GM04503 (cell line): ENCODE results near the gene COPA.

ENCODE experiments used
- DNase-seq: peaks from one replicate; pipeline ENCODE4 v3.0.0-alpha.2; 2012; ENCODE audit warnings: low read depth

Gene COPA

DNA sequence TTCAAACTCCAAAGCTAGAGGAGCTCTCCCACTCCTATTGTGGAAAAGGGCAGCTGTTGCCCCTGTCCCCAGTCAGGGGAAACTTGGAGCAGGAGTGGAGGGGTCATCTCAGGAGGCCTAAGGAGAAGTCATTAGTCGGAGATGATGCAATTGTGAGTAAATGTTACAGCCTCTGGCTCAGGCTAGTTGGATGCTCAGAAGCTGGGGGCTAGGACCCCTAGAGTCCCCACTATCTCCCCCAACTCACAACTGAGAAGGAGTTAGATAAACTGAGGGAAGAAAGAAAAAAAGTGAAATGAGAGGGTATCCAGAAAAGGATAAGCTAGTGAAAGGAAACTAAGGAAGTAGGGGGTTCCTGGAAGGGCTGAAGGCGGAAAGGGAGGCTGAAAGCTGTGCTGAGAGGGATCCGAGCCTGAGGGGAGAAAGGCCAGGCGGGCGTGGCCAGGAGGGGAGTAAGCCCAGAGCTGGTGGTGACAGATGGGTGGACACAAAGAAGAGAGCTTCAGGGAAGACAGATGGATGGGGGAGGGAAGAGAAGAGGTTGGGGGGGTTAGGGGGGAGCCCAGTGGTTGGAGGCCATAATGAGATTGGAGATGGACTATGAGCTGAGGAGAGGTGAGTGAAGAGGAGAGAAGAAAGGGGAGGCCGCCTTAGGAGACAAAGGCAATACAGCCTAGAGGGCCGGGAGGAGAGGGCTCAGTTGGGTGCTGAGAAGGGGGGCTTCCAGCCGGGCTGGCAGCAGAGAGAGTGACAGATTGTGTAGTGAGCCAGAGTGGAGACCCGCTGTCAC, 19.3 kb upstream of the COPA start:
- no peak for DNase-seq

DNA sequence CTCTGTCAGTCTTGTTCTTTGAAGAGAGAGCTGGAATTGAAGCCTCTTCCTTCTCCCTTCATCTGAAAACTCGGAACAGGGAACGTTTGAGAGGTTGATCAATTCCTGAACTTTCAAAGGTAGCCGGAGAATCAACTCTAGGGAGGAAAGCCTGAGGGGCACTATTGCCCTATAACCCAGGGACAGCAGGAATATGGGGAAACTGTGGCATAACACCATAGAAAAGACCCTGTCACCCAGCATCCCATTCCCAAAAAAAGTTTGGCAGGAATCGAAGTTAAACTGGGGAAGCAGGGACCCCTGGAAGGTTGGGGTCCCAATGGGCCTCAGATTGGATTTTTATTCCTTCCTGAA, 18.7 kb upstream of the COPA start:
- no peak for DNase-seq

DNA sequence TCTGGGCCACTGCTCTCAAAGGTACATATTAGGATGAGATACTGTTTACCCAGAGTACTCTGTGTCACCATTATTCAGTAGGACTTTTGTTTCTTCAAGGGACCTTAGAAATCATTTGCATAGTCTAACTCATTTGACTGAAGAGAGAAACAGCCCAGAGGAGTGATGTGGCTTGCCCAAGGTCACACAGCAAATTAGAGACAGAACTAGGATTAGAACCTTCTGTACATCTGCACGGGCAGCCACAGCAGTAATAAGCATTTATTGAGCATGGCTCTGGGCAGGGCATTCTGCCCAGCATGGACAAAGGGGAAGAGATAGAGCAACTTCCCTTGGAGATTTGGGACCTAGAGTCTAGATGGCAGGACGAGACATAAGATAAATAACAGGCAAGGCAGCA, 18.1 kb upstream of the COPA start:
- no peak for DNase-seq

DNA sequence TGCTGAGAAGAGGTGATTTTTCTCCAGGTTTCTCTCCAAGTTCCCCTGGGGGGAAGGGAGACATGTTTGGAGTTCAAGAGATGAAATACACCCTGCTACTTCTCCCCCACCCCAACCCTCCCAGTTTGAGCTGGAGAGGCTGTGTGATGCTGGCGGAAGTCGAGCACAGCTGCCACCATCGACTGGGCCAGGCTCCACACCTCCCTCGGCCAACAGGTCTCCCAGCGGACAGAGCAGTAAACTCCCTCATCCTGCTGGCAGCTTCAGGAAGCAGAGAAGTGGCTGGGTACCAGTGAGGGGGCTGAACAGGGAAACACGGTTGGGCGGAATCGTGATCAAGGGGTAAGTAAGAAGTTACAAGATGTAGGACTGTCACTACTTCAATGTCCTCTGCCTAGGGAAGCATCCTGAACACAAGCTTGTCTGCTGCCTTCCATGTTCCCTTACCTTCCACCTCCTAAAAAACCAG, 17.2 kb upstream of the COPA start:
- DNase-seq = no peak

DNA sequence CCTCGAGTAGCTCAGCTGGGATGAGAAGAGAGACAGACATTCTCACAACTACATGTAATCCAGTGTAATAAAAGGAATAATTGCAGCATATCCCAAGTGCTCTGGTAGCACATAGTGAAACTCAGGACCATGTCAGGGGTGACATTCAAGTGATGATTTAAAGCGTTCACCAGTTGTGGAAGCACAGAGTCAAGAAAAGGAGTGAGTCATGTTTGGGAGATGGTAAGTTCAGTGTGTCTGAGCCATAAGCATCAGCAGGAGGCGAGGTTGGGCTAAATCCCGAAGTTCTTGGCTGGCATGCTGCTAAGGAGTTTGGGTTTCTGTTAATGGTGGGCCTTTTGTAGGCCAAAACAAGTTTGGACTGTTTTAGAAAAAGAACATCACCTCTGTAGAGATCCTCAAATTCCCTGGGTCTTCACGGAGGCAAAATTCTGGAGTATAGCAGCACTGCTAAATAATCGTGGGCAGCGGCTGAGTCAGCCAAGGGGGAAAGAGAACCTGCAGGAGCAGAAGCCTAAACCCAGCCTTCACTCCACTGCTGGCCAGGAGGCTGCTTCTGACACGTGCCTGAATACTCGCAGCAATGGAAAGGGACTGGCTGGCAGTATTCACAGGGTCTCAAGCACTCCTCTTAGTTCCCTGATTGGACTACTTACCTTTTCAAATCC, 16.6 kb upstream of the COPA start:
- no peak for DNase-seq

DNA sequence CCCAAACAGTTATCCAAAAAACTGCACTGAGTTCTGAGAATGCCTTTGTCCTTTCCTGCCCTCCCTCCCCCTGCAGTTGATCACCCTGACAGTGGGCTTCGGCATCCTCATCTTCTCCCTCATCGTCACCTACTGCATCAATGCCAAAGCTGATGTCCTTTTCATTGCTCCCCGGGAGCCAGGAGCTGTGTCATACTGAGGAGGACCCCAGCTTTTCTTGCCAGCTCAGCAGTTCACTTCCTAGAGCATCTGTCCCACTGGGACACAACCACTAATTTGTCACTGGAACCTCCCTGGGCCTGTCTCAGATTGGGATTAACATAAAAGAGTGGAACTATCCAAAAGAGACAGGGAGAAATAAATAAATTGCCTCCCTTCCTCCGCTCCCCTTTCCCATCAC, 15.0 kb upstream of the COPA start:
- no peak for DNase-seq

DNA sequence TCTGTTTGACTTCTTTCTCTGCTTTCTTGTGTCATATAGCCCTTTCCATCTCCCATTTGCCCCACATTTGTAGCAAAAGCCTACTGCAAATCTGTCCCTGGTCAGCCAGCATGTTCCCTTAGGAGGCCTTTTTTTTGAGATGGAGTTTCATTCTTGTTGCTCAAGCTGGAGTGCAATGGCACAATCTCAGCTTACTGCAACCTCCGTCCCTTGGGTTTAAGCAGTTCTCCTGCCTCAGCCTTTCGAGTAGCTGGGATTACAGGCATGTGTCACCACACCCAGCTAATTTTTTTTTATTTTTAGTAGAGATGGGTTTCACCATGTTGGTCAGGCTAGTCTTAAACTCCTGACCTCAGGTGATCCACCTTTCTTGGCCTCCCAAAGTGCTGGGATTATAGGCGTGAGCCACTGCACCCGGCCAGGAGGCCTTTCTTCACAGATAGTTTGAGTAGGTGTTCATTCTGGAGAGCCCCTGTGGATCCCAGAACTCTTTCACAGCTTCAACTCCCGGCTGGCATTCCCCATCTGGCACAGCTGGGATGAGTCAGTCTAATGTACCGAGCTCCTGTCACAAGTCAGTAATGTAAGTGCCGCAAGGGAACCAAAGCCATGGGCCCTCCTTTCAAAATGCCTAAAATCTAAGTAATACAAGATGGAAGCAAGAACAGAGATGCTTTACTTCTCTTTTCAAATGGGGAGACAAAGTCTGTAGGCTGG, 14.4 kb upstream of the COPA start:
- DNase-seq = no peak

DNA sequence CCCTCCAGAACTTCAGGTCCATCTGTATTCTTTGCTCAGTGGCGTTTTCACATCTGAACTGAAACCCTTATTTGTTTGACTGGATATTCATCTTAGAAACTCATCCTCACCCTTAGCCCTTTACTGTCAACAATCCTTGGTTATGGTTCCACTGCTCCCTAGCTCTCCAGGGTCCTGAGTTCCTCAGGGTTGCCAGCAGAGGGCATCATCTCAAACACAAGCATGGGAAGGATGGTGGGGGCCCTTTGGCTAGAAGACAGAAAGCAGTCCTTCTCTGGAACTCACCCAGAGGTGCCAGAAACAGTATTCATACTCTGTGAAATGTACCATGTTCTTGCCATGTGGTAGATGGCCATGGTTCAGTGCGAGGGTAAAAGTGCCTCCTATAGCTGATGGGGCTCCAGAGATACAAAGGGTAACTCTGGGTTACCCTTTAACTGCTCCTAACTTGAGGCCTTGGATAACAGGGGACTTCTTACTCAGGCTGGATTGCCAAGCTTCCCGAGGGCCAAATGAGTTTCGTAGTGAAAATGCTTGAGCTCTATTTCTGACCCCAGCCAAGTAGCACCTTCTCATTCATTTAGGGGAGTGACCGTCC, 11.4 kb upstream of the COPA start:
- DNase-seq = no peak

DNA sequence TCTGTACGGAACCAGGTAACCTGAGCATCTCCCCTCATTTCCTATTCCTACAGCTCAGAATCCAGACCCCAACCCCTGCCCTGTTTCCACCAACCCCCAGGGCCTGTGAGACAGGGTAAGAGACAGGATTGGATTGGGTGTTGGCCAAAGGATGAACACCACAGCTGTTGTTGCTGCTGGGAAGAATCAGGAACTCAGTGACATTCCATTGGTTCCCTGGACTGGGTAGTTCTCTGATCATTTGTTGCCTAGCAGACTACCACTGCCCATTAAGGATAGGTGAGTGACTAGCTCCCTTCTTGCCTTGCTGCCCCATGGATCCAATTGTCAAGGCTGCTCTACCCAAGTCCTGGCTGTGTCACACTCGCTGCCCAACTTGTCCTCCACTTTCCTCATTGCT, 10.2 kb upstream of the COPA start:
- DNase-seq = no peak

DNA sequence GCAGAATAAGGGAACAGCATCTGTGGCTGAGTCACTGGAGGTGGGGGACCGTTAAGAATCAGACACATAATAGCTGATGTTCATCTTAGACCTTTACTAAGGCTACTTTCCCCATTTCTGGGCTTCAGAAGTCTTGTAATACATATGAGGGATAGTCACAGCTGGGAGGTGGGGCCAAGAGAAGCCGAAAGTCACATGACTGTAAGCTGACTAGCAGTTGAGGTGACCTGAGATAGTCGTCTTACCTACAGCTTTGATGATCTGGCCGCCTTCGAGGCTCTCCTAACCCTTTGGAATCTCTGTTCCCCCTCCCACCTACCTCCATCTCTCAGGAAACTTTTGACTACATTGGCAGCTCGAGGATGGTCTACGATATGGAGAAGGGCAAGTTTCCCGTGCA, 9.5 kb upstream of the COPA start:
- DNase-seq = no peak

DNA sequence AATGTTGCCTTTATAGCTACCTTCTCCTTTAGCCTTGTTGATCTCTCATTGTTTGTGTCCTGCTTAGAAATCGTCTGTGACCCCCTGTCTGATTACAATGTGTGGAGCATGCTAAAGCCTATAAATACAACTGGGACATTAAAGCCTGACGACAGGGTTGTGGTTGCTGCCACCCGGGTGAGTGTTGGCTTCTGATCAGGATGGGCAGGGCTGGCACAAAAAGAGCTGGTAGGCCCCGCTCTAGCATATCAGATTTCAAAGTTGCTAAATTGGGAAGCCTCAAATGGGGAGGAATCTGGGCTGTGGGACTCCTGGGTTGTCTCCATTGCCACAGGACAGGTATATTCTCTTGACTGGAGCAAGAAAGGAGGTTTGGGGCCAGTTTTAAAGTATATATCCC, 8.6 kb upstream of the COPA start:
- no peak for DNase-seq

DNA sequence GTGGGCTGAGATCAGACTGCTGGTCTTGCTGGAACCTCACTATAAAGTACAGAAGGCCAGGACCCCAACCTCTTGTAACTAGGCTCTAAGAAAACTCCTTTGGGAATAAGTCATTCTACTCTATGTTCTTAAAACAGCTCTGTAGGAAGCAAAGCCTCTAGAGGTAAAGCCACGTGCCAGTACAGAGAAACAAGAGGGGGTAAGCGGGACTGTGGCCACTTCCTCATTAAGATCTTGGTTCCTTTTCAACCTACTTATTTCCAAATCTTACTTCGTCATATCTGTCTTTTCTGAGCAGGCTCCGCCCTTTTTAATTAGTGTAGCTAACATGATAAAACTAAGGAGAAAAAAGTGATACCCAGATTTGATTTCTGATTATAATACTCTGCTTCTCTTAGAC, 3.9 kb upstream of the COPA start:
- DNase-seq = no peak

DNA sequence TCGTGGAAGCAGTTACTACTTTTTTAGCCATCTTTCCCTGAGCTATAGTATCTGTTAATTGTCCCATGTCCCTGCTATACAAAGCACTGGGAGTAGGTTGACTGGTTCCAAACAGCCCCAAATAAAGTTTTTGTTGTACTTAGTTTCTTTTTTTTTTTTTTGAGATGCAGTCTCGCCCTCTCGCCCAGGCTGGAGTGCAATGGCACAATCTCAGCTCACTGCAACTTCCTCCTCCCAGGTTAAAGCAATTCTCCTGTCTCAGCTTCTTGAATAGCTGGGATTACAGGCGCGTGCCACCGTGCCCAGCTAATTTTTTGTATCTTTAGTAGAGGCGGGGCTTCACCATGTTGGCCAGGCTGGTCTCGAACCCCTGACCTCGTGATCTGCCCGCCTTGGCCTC, 3.4 kb upstream of the COPA start:
- no peak for DNase-seq

DNA sequence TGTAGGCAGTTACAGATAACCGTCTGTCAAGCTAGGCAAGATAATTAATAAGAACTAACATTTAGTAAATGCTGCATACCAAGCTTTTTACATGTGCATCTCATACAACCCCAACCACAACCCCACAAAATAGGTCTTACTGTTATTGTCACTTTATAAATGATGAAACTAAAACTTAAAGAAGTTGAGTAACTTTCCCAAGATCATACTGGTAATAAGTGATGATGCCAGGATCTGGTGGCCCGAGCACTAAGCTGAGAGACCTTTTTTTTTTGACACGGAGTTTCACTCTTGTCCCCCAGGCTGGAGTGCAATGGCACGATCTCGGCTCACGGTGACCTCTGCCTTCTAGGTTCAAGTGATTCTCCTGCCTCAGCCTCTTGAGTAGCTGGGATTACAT, 1.9 kb upstream of the COPA start:
- DNase-seq = no peak

DNA sequence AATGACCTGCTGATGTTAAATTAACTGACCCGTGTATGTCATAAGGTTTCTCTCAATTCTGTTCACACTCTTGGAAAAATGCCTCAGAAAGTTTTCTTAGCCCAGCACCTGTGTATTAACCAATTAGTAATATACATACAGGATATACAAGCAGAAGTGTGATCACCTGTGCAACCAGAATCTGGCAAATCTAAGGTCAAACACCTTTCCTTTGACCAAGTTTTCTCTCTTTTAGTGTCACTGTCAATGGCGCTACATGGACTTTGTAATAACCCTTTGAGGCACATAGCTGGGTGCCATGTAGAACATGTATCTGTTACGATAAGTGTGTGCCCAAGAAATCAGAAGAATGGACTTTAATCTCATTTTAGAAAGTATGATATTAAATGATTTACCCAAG, 1.2 kb upstream of the COPA start:
- no peak for DNase-seq

DNA sequence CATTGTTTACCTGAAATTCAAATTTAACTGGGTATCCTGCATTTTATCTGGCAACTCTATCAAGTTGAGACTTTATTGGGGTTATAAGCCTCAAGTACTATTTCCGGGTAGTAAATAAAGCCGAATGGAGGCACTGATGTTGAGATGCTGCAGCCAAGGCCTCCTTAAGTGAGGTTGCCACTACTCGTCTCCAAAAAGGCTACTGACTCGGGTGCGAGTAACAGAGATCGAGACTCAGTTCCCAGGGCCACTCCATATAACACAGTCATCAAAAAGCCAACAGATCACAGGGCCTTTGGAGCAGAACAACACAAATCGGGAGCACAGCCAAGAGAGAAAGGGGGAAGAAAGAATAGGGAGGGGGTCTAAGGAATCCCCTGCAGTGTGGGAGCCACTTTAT, 524 bp downstream of the COPA start:
- no peak for DNase-seq

DNA sequence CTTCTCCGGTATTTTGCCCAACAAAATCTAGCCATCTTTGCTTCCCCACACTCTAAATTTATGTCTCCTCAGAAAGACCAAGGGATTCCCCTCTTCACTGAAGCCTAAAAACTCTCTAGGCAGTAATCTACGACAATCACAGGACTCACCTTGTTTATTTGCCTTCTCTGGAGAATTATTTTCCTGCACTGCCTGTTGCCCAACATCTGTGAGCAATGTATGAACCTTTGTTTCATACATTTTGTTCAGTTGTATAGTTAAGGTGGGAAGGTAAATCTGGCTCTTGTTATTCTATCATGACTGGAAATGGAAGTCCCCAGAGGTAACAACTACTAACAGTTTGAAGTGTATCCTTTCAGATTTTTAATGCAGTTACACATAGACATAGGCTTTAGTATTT, 2.2 kb downstream of the COPA start:
- DNase-seq = no peak

DNA sequence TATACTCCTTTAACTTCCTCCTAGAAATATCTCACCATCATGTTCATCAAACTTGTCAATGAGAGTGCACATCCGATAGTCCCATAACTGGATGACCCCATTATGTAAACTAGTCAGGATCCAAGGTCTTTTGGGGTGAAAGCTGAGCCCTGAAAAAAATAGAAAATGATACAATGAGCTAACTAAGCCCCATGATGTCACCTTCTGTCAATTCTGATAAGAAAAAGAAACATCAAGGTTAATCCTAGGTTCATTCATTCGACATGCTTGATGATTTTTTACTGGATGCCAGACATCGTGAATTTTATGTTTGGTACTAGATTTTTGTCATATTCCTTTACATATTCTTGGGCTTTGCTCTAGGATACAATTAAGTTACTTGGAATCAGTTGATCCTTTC, 2.9 kb downstream of the COPA start:
- no peak for DNase-seq

DNA sequence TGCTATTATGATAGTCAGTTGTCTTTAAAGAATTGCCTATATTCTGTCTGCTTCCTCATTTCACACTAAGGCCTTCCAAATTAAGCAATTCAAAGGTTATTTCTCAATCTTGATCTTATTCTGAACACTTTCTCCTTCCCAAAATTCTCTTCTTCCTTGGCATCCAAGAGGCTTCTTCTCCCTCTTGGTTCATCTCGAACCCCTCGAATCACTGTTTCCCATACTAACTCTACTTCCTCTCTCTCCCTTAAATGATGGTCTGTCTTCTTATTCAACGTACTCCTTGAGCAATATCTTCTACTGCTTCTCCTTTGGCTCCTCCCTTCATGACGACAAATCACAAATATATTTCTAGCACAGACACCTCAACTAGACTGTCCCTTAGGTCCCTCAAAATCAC, 4.5 kb downstream of the COPA start:
- no peak for DNase-seq

DNA sequence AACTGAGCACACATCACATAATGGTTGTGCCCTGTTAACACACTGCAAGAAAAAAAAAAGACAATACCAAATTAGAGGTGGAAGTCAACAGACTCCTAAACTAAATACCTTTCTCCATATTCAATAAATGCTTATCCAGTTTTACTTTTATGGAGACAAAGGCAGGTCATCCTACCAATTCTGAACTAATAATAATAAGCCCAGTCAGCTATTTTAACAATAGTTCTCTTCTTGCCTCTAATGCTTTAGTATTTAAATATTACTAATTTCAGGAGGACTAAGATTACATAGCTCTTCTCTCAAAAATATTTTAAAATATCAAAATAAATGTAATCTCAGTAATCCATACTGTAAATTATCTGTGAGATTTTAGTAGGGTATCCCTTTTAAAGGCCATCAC, 10.5 kb downstream of the COPA start:
- DNase-seq = no peak

DNA sequence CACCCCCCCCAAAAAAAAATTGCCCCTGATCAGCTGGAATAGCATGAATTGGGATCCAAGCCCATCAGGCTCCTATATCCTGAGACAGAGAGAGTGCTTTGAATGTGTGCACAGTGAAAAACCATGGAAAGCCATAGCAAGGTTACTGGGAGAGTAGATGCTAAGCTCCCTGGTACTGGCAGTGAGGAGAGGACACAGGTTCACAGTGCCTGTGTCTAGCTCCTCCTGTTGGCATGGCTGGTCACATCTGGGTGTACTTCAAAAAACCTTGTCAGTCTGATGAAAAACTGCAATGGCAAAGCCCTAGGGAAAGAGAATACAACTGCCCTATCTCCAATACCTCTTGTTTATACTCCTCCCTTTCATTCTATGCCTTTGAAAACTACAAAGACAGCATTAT, 12.9 kb downstream of the COPA start:
- no peak for DNase-seq

DNA sequence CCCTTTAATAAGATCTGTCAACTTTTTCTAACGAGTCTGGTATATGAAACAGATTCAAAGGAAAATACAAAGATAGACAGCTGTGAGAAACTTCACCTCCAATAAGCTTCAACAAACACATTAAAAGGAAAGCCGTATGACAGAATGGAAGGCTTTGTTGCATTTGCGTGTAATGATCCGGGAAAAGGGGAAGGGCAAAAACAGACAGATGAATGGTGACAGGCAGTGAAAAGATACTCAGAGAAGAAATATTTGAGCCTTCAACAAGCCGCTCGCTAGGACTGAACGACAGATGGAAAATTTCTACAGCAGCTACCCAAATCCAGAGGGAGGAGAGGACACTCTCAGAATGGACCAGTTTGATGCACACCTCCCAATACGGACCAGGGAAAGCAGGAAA, 14.9 kb downstream of the COPA start:
- no peak for DNase-seq

DNA sequence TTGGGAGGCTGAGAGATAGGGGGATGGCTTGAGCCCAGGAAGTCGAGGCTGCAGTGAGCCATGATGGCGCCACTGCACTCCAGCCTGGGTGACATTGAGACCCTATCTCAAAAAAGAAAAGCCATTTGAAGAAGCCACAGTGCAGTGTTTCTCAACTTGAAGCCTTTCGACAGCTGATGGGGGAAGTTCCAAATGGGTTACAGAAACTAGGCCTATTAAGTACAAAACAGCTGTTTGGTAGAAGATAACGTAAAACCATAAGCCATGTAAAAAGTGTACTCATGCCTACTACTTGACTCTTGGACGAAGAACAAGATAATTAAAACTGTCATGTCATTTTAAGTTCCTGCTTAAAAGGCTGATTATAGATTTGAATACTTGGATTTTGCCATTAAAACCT, 16.6 kb downstream of the COPA start:
- no peak for DNase-seq
